DOHH2 (cell line): ENCODE results near the gene ALS2CL.

Experiments
- H3F3A ChIP-seq: fragments of 200-600 bp; sonication (generic), shearing (Covaris generic); 2 replicates; pipeline ENCODE4 v1.6.0; 2016; ENCODE audit warnings: antibody characterized with exemption, mild to moderate bottlenecking; ENCODE audit not compliant: control insufficient read depth, insufficient read depth
- H3K27ac ChIP-seq: fragments of 200-600 bp; sonication (generic); 2 replicates; pipeline ENCODE4 v1.5.1; 2014; ENCODE audit warnings: low read depth, mild to moderate bottlenecking, low read length, moderate library complexity
- H3K27me3 ChIP-seq: fragments of 200-600 bp; sonication (generic); 2 replicates; pipeline ENCODE4 v1.6.1; 2014; ENCODE audit warnings: mild to moderate bottlenecking, low read length, mixed read lengths; ENCODE audit not compliant: control insufficient read depth
- H3K36me3 ChIP-seq: fragments of 200-600 bp; sonication (generic); 2 replicates; pipeline ENCODE4 v1.6.1; 2014; ENCODE audit warnings: mild to moderate bottlenecking, low read length, moderate library complexity, mixed read lengths; ENCODE audit not compliant: control insufficient read depth
- H3K4me1 ChIP-seq: fragments of 200-600 bp; sonication (generic); 2 replicates; pipeline ENCODE4 v1.6.1; 2014; ENCODE audit warnings: mild to moderate bottlenecking, low read length, mixed read lengths; ENCODE audit not compliant: control insufficient read depth
- H3K4me2 ChIP-seq: fragments of 200-600 bp; sonication (generic); 2 replicates; pipeline ENCODE4 v1.6.0; 2014; ENCODE audit warnings: mild to moderate bottlenecking, low read length, moderate library complexity
- H3K4me3 ChIP-seq: fragments of 200-600 bp; sonication (generic); 2 replicates; pipeline ENCODE4 v1.5.1; 2014; ENCODE audit warnings: mild to moderate bottlenecking, low read length, mixed read lengths
- H3K79me2 ChIP-seq: fragments of 200-600 bp; sonication (generic); 2 replicates; pipeline ENCODE4 v1.6.1; 2014; ENCODE audit warnings: mild to moderate bottlenecking, low read length, mixed read lengths; ENCODE audit not compliant: control insufficient read depth
- H3K9me2 ChIP-seq: fragments of 200-600 bp; sonication (generic); replicated peaks from 2 replicates; pipeline ENCODE4 v1.6.1; 2014; ENCODE audit warnings: mild to moderate bottlenecking, low read length, mixed read lengths; ENCODE audit not compliant: control insufficient read depth
- H3K9me3 ChIP-seq: fragments of 200-600 bp; sonication (generic); 2 replicates; pipeline ENCODE4 v1.6.1; 2014; ENCODE audit warnings: antibody characterized with exemption, low read length, mixed read lengths; ENCODE audit not compliant: control insufficient read depth, insufficient read depth
- H4K20me1 ChIP-seq: fragments of 200-600 bp; sonication (generic); 2 replicates; pipeline ENCODE4 v1.6.0; 2014; ENCODE audit warnings: low read depth, mild to moderate bottlenecking, antibody characterized with exemption, low read length, moderate library complexity; ENCODE audit not compliant: control insufficient read depth, insufficient read depth
- EZH2phosphoT487 ChIP-seq: fragments of 200-600 bp; sonication (generic); IDR thresholded peaks from 2 replicates; pipeline ENCODE4 v1.6.1; 2017; ENCODE audit warnings: borderline replicate concordance, mild to moderate bottlenecking, antibody characterized with exemption, low read length, moderate library complexity, mixed read lengths
- TF ChIP-seq, protein P1 (sequence below): fragments of 200-600 bp; sonication (generic); IDR thresholded peaks from one replicate; pipeline ENCODE4 v1.5.1; 2014; ENCODE audit warnings: antibody characterized with exemption, mild to moderate bottlenecking, low read depth, low read length; ENCODE audit not compliant: poor library complexity, severe bottlenecking

The ALS2CL gene

DNA sequence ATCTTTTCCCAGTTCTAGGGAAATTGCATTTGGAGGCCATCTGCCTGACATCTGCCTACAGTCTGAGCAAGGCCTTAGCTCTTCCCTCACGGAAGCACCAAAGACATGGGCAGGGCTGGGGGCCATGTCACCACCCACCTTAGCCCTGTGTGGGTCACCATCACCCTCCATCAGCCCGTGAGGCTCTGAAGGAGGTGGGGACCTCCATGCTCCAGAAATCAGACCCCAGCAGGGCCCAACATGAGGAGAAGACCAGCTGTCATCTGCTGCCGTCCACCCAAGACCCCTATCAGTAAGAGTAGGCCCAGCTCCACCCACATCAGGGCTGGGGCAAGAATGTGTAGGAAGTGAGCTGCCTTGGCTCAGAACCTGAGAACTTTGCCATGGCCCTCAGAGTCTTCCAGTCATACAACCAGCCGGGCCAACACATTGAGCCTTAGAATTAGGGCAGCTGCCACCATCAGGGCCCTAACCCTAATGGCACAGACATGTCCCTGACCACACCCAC is 9.6 kb upstream of the ALS2CL start:
- Histone ChIP-seq H3K79me2 (no peaks in the 10 kb centered on the region), H3K27ac (no peak overlapping the region), H3K27me3 (peaks cover 6% of the 10 kb centered on the region; the same call in 1 of the 2 replicates), H3K36me3 (no peaks in the 10 kb centered on the region), H3F3A (no peaks in the 10 kb centered on the region), H3K4me1 (no peaks in the 10 kb centered on the region), H3K4me3 (no peak overlapping the region), H3K4me2 (no peak overlapping the region), H3K9me3 (no peaks in the 10 kb centered on the region), H3K9me2 (no peaks in the 10 kb centered on the region), H4K20me1 (no peaks in the 10 kb centered on the region)
- TF ChIP-seq EZH2phosphoT487, result no peak
- TF ChIP-seq, protein P1, sequence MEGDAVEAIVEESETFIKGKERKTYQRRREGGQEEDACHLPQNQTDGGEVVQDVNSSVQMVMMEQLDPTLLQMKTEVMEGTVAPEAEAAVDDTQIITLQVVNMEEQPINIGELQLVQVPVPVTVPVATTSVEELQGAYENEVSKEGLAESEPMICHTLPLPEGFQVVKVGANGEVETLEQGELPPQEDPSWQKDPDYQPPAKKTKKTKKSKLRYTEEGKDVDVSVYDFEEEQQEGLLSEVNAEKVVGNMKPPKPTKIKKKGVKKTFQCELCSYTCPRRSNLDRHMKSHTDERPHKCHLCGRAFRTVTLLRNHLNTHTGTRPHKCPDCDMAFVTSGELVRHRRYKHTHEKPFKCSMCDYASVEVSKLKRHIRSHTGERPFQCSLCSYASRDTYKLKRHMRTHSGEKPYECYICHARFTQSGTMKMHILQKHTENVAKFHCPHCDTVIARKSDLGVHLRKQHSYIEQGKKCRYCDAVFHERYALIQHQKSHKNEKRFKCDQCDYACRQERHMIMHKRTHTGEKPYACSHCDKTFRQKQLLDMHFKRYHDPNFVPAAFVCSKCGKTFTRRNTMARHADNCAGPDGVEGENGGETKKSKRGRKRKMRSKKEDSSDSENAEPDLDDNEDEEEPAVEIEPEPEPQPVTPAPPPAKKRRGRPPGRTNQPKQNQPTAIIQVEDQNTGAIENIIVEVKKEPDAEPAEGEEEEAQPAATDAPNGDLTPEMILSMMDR, result no peak

DNA sequence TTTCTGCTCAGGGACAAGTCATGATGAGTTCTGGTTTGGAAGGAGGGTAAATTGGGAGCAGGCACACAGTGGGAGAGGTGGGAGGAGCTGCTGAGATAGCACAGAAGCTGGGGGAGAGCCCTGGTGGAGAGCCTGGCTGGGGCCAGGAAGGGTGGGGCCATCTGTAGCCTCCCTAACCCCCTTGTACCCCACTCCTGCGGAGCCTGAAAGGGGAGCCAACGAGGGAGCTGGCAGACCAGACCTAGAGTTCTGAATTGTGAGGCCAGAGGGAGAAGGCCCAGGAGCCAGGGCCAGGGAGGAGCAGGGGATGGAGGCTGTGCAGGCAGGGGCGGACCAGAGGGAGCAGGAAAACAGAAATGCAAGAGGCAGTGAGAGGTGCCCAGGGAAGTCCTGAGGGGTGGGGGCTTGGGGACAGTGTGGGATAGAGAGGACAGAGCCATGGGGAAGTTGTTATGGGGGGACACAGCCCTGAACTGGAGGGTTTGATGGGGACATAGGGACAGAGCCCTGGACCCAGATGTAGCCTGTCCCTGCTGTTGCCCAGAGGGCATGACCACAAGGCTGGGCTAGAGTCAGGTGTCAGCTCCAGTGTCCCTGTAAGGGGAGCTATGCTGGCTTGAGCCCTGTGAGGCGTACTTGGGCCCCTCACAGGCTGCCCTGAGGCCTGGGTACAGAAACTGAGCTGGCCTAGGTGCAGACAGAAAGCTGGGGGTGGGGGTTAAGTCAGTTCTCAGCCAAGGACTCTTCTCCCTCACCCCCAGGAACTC is 8.9 kb upstream of the ALS2CL start:
- Histone ChIP-seq H3K27ac (no peak overlapping the region), H3K9me3 (no peaks in the 10 kb centered on the region), H3K27me3 (peaks cover 6% of the 10 kb centered on the region; the same call in 1 of the 2 replicates), H3K36me3 (no peaks in the 10 kb centered on the region), H4K20me1 (no peaks in the 10 kb centered on the region), H3K79me2 (no peaks in the 10 kb centered on the region), H3F3A (no peaks in the 10 kb centered on the region), H3K4me3 (no peak overlapping the region), H3K9me2 (no peaks in the 10 kb centered on the region), H3K4me1 (no peaks in the 10 kb centered on the region), H3K4me2 (no peak overlapping the region)
- TF ChIP-seq, protein P1, result no peak
- TF ChIP-seq EZH2phosphoT487, result no peak

DNA sequence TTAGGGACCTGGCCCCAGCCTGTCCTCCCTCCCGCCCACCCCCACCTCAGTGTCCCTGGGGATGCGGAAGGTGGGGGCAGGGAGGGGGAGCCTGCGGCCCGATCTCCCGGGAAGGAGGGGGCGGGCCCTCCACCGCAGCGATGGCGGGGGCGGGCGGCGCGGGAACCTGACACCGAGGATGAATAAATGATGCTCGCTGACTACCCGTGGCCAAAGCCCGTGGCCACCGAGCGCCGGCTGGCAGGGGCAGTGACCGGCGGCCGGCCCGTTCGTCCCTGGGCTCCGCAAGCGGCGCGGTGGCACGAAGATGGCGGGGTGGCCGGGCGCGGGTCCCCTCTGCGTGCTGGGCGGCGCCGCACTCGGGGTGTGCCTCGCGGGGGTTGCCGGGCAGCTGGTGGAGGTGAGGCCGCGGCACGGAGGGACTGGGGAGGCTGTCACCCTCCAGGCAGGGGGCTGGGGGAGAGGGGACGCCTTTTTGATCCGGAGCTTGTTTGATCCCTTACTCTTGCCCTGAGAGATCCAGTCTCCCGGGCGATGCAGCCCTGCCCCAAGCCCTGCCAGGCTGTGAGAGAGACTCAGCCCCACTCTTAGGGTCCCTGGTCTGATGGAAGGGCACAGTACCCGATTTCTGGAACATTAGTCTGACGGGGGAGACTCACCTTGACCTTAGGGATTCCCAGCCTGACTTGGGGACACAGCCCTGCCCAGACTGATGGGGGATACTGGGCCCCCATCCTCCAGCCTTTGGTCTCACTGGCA is 7.9 kb upstream of the ALS2CL start, which contains the start of gene TMIE:
Gene TMIE (plus strand): TSS at position 212 of the 759 bp plus-strand sequence. CDS start 96 bp downstream, at position 308.
- H3K36me3 ChIP-seq, result no peaks in the 10 kb centered on the region
- H3K4me3 ChIP-seq, result no peak within 1 kb of the TSS
- H3F3A ChIP-seq, result no peaks in the 10 kb centered on the region
- peaks cover 6% of the 10 kb centered on the region; the same call in 1 of the 2 replicates for H3K27me3 ChIP-seq
- no peaks in the 10 kb centered on the region for H3K9me3 ChIP-seq
- H4K20me1 ChIP-seq, result no peaks in the 10 kb centered on the region
- no peaks in the 10 kb centered on the region for H3K9me2 ChIP-seq
- H3K4me2 ChIP-seq, result no peak within 1 kb of the TSS
- H3K27ac ChIP-seq, result no peak within 1 kb of the TSS
- H3K79me2 ChIP-seq, result no peaks in the 10 kb centered on the region
- no peak for TF ChIP-seq EZH2phosphoT487
- TF ChIP-seq, protein P1, result no peak
- no peaks in the 10 kb centered on the region for H3K4me1 ChIP-seq
